HL-60 (cell line): ENCODE results near the gene GPR17.

Experiments used
- DNase-seq, 2 experiments: peaks; one replicate each; pipeline ENCODE4 v3.0.0-alpha.2; 2010 to 2020; ENCODE audit warnings: low read depth in 1 of 2, low spot score in 1 of 2
- H3K27ac ChIP-seq: fragments of 250-450 bp; sonication (Bioruptor Pico); replicated peaks from 2 replicates; pipeline ENCODE4 v1.5.1; 2020; ENCODE audit warnings: mild to moderate bottlenecking, moderate library complexity
- H3K27me3 ChIP-seq: fragments of 250-450 bp; sonication (Bioruptor Pico); 2 replicates; pipeline ENCODE4 v1.5.1; 2021; ENCODE audit warnings: mild to moderate bottlenecking, moderate library complexity; ENCODE audit not compliant: insufficient read depth, poor library complexity, severe bottlenecking
- H3K4me3 ChIP-seq: replicated peaks from 2 replicates; pipeline ENCODE4 v1.5.1; 2011; ENCODE audit warnings: mild to moderate bottlenecking, control low read depth, low read length; ENCODE audit not compliant: insufficient read depth
- GABPA ChIP-seq: IDR thresholded peaks from 2 replicates; pipeline ENCODE4 v1.6.1; 2012; ENCODE audit warnings: low read depth
- POLR2AphosphoS5 ChIP-seq: IDR thresholded peaks from 2 replicates; pipeline ENCODE4 v1.6.1; 2012; ENCODE audit warnings: low read depth
- SPI1 ChIP-seq: IDR thresholded peaks from 2 replicates; pipeline ENCODE4 v1.6.1; 2012; ENCODE audit warnings: low read depth, mild to moderate bottlenecking, borderline replicate concordance
- long read RNA-seq: library from polyadenylated mRNA; unstranded; transcript quantifications from one replicate; pipeline ENCODE4 v2.0.0, GENCODE V29; 2020
- TF ChIP-seq, protein P1 (sequence below): IDR thresholded peaks from 2 replicates; pipeline ENCODE4 v1.6.1; 2012; ENCODE audit warnings: low read depth; ENCODE audit not compliant: insufficient replicate concordance
- TF ChIP-seq, protein P2 (sequence below): IDR thresholded peaks from one replicate; pipeline ENCODE4 v1.5.1; 2011; ENCODE audit warnings: low read length, control low read depth, inconsistent platforms; ENCODE audit not compliant: insufficient read depth

Gene GPR17, protein sequence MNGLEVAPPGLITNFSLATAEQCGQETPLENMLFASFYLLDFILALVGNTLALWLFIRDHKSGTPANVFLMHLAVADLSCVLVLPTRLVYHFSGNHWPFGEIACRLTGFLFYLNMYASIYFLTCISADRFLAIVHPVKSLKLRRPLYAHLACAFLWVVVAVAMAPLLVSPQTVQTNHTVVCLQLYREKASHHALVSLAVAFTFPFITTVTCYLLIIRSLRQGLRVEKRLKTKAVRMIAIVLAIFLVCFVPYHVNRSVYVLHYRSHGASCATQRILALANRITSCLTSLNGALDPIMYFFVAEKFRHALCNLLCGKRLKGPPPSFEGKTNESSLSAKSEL
- long read RNA-seq, result 0 reads

DNA sequence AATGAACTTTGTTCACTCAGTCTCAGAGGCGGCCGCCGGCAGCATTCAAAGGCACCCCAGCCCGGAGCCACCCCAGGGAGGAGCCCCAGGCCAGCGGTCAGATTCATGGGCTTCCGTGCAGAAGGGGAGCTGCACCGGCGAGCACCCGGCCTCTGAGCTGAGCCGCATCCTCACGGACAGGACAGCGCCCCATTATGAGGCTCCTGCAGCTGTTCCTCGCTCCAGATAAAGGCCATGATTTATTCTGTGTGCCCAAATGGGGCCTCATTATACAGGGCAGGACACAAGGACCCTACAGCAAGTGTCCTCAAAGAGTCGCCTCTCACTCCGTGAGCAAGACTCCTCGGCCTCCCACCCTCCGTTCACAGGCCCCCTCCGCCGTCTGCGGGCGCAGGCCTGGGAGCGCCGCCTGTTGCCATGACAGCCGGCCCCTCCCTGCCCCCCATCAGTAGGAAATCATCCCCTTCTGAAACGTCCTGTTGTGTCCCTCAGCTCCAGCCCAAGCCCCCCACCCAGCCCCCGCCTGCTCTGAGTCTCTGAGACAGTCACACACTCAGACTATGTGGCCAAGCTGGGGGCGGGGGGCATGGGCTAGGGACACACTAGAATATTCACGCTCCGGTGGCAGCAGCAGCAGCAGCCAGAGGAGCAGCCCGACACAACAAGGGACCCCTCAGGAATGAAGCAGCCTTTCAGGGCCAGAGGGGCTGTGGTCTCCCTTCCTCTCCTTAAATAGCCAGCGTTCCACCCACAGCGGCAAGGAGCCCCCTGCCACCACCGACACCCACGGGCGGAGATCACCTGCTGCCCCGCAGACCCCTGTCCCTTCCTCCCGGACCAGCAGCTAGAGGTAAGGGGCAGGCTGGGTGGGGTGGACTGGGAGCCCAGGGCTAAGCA, at the start of gene GPR17:
TSS of gene GPR17 (plus strand) at position 759 of the 897 bp plus-strand sequence. CDS start 4,583 bp downstream, outside the sequence.
- Histone ChIP-seq H3K4me3 (no peak within 1 kb of the TSS), H3K27me3 (no peaks in the 10 kb centered on the region), H3K27ac (no peak within 1 kb of the TSS)
- TF ChIP-seq POLR2AphosphoS5 (no peak), GABPA (no peak), SPI1 (no peak)
- TF ChIP-seq, protein P1, sequence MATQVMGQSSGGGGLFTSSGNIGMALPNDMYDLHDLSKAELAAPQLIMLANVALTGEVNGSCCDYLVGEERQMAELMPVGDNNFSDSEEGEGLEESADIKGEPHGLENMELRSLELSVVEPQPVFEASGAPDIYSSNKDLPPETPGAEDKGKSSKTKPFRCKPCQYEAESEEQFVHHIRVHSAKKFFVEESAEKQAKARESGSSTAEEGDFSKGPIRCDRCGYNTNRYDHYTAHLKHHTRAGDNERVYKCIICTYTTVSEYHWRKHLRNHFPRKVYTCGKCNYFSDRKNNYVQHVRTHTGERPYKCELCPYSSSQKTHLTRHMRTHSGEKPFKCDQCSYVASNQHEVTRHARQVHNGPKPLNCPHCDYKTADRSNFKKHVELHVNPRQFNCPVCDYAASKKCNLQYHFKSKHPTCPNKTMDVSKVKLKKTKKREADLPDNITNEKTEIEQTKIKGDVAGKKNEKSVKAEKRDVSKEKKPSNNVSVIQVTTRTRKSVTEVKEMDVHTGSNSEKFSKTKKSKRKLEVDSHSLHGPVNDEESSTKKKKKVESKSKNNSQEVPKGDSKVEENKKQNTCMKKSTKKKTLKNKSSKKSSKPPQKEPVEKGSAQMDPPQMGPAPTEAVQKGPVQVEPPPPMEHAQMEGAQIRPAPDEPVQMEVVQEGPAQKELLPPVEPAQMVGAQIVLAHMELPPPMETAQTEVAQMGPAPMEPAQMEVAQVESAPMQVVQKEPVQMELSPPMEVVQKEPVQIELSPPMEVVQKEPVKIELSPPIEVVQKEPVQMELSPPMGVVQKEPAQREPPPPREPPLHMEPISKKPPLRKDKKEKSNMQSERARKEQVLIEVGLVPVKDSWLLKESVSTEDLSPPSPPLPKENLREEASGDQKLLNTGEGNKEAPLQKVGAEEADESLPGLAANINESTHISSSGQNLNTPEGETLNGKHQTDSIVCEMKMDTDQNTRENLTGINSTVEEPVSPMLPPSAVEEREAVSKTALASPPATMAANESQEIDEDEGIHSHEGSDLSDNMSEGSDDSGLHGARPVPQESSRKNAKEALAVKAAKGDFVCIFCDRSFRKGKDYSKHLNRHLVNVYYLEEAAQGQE, result no peak
- TF ChIP-seq, protein P2, sequence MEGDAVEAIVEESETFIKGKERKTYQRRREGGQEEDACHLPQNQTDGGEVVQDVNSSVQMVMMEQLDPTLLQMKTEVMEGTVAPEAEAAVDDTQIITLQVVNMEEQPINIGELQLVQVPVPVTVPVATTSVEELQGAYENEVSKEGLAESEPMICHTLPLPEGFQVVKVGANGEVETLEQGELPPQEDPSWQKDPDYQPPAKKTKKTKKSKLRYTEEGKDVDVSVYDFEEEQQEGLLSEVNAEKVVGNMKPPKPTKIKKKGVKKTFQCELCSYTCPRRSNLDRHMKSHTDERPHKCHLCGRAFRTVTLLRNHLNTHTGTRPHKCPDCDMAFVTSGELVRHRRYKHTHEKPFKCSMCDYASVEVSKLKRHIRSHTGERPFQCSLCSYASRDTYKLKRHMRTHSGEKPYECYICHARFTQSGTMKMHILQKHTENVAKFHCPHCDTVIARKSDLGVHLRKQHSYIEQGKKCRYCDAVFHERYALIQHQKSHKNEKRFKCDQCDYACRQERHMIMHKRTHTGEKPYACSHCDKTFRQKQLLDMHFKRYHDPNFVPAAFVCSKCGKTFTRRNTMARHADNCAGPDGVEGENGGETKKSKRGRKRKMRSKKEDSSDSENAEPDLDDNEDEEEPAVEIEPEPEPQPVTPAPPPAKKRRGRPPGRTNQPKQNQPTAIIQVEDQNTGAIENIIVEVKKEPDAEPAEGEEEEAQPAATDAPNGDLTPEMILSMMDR, result no peak
- no peak for DNase-seq

DNA sequence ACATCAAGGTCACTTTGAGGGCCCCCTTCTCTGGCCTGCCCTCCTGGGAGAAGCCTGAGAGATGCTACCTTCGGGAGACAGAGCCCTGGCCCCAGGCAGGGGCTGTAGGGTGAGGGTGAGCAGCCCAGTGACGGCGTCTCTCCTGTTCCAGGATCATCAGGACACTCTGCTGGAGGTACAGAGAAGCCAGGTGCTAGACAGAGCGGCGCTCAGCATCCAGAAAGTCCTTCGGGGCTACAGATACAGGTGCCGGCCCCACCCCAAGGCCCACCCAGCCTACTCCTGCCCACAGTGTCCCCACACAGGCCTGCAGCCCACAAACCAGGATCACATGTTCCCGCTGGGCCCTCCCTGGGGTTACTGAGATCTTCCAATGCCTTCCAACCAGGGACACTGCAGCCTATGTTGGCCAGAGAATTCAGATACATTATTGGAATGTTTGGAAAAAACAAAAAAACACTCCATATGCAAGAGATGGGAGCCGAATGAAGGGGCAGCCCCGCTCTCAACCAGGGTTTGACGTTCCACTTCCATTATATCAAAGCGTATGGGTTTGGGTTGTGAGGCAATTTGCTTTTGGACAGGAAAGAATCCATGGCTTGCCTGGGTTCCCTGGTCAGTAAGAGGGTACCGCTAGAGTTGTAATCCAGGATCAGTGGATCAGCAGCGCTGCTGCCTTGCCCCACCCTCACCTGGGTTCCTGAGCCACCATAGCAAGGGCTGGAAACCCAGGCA, 49.5 kb upstream of the GPR17 start:
- H3K27me3 ChIP-seq, result no peaks in the 10 kb centered on the region
- DNase-seq, result no peak
- no peak overlapping the region for H3K27ac ChIP-seq
- TF ChIP-seq, protein P2, result no peak
- TF ChIP-seq POLR2AphosphoS5, result no peak
- no peak for TF ChIP-seq GABPA
- no peak for TF ChIP-seq SPI1
- TF ChIP-seq, protein P1, result no peak
- no peak overlapping the region for H3K4me3 ChIP-seq

DNA sequence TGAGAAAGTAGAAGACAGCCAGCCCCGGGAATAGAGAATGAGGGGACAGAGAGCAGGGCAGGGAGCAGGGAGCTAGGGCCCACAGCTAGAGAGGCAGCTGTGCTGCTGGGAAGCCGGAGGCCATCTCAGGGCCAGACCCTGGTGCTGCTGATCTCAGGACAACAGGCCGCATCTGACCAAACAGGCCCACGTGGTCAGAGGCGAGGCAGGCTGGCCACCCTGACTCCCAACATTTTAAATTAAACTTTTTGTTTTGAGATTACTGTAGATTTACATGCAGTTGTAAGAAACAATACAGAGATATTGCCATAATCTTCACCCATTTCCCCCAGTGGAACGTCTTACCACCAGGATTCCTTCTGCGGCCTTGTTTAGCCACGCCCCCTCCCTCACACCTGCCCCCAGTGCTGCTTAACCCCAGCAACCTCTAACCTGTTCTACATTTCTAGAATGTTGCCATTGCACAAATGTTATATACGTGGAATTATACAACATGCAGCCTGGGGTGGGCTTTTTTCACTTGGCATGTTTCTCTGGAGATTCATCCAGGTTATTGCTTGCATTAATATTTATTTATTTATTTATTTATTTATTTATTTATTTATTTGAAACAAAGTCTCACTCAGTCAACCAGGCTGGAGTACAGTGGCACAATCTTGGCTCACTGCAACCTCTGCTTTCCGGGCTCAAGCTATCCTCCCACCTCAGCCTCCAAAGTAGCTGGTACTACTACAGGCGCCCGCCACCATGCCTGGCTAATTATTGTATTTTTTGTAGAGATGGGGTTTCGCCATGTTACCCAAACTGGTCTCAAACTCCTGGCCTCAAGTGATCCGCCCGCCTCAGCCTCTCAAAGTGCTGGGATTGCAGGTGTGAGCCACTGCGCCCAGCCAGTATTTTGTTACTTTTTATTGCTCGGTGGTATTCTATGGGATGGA, 48.6 kb upstream of the GPR17 start:
- no peak for TF ChIP-seq SPI1
- TF ChIP-seq, protein P1, result no peak
- TF ChIP-seq, protein P2, result no peak
- no peak for TF ChIP-seq POLR2AphosphoS5
- no peak for TF ChIP-seq GABPA
- Histone ChIP-seq H3K4me3 (no peak overlapping the region), H3K27ac (no peak overlapping the region), H3K27me3 (no peaks in the 10 kb centered on the region)
- no peak for DNase-seq
